Measurements from ENCODE around the gene BCKDHA. TPM values are rescaled to one million over a fixed set of nuclear protein-coding genes. Genes with fewer than 3 reads are reported as not detected.
"Not testable (repeated sequence)": the region's sequence is repeated elsewhere in the genome, so short reads cannot be mapped to it uniquely, and the experiment has no call there.

Gene BCKDHA
- total RNA-seq, 1 experiment from 2014 or later = 33.6 TPM

DNA sequence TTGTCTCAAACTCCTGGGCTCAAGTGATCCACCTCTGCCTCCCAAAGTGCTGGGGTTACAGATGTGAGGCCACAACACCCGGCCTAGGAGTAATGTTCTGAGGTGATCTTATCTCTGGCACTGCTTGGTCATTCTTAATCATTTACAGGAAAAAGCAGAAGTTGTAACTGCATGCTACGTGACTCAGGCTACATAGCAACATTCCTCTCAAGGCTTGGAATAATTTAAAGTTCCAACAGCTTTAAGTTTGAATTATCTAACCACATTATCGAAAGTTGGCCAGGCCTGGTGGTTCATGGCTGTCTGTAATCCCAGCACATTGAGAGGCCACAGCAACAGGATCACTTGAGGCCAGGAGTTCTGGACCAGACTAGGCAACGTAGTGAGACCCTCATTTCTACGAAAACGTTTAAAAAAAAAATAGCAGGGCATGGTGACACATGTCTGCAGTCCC lies 29.7 kb upstream of the BCKDHA start:
- peak; percentile 46 for DNase-seq (ENCODE audit: unreplicated experiment)
- intact Hi-C loops (cut with micrococcal nuclease) = no loop called here
- CTCF ChIA-PET = interaction anchor here (0.6 to 1.9 kb wide), 3 partner anchors 13 to 945 kb away, joined by 3 to 4 read pairs (median 3); no protein-coding TSS in a partner anchor
- H3K9me3 Mint-ChIP-seq (ENCODE audit: unreplicated experiment) = no peaks in the 10 kb centered on the region
- BruUV-seq (replicated peaks) = no TSS peak
- H3K36me3 Mint-ChIP-seq (ENCODE audit: insufficient read depth, unreplicated experiment) = peaks cover 7% of the 10 kb centered on the region
- H3K4me3 Mint-ChIP-seq (ENCODE audit: unreplicated experiment) = no peak overlapping the region
- H3K27me3 Mint-ChIP-seq (ENCODE audit: insufficient read depth, unreplicated experiment) = no peaks in the 10 kb centered on the region
- POLR2A ChIA-PET = interaction anchor here (0.6 to 1.2 kb wide), 10 partner anchors 11 to 651 kb away, joined by 3 to 5 read pairs (median 3); partner anchors contain the start of genes AXL, BCKDHA, COQ8B and HNRNPUL1
- peak overlapping the region; percentile 83 for H3K27ac Mint-ChIP-seq (ENCODE audit: low read depth, unreplicated experiment)
- no peak for TF ChIP-seq CTCF (IDR thresholded peaks at IDR 0.05; ENCODE audit: unreplicated experiment)
- H3K4me1 Mint-ChIP-seq (ENCODE audit: insufficient read depth, unreplicated experiment) = peaks cover 27% of the 10 kb centered on the region

DNA sequence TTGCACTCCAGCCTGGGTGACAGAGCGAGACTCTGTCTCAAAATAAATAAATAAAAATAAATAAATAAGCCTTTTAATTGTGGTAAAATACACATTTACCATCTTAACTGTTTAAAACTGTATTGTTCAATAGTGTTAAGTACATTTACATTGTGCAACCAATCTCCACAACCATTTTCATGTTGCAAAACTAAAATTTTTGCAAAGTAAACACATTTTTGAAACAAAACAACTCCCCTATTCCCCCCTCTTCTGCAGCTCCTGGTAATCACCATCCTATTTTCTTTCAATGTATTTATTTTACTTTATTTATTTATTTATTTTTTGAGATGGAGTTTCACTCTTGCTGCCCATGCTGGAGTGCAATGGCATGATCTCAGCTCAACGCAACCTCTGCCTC lies 27.8 kb upstream of the BCKDHA start:
- no peaks in the 10 kb centered on the region for H3K9me3 Mint-ChIP-seq (ENCODE audit: unreplicated experiment)
- no peak for TF ChIP-seq CTCF (IDR thresholded peaks at IDR 0.05; ENCODE audit: unreplicated experiment)
- H3K36me3 Mint-ChIP-seq (ENCODE audit: insufficient read depth, unreplicated experiment) = peaks cover 12% of the 10 kb centered on the region
- BruUV-seq (replicated peaks) = no TSS peak
- POLR2A ChIA-PET = interaction anchor here (0.7 to 1.2 kb wide), 2 partner anchors 18 to 501 kb away, joined by 3 read pairs; no protein-coding TSS in a partner anchor
- CTCF ChIA-PET = interaction anchor here (1.9 kb wide), 1 partner anchor 15 kb away, joined by 4 read pairs; no protein-coding TSS in a partner anchor
- DNase-seq (ENCODE audit: unreplicated experiment) = no peak
- intact Hi-C loops (cut with micrococcal nuclease) = no loop called here
- peaks cover 34% of the 10 kb centered on the region for H3K4me1 Mint-ChIP-seq (ENCODE audit: insufficient read depth, unreplicated experiment)
- H3K27me3 Mint-ChIP-seq (ENCODE audit: insufficient read depth, unreplicated experiment) = no peaks in the 10 kb centered on the region
- no peak overlapping the region for H3K4me3 Mint-ChIP-seq (ENCODE audit: unreplicated experiment)
- no peak overlapping the region for H3K27ac Mint-ChIP-seq (ENCODE audit: low read depth, unreplicated experiment)

DNA sequence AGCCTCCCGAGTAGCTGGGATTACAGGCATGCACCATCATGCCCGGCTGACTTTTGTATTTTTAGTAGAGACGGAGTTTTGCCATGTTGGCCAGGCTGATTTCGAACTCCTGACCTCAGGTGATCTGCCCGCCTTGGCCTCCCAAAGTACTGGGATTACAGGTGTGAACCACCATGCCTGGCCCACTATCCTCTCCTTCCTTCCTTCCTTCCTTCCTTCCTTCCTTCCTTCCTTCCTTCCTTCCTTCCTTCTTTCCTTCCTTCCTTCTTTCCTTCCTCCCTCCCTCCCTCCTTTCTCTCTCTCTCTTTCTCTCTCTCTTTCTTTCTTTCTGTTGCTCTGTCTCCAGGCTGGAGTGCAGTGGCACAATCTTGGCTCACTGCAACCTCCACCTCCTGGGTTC lies 26.5 kb upstream of the BCKDHA start:
- BruUV-seq (replicated peaks); H3K4me3 Mint-ChIP-seq (ENCODE audit: unreplicated experiment); H3K27me3 Mint-ChIP-seq (ENCODE audit: insufficient read depth, unreplicated experiment); H3K9me3 Mint-ChIP-seq (ENCODE audit: unreplicated experiment); intact Hi-C loops (cut with micrococcal nuclease); DNase-seq (ENCODE audit: unreplicated experiment); H3K27ac Mint-ChIP-seq (ENCODE audit: low read depth, unreplicated experiment): not testable (repeated sequence)
- ChIA-PET CTCF (interaction anchor here (0.6 kb wide), 1 partner anchor 1192 kb away, joined by 5 read pairs; no protein-coding TSS in a partner anchor), POLR2A (interaction anchor here (0.7 kb wide), 1 partner anchor 9 kb away, joined by 3 read pairs; no protein-coding TSS in a partner anchor)
- H3K4me1 Mint-ChIP-seq (ENCODE audit: insufficient read depth, unreplicated experiment) = peaks cover 36% of the 10 kb centered on the region
- peaks cover 12% of the 10 kb centered on the region for H3K36me3 Mint-ChIP-seq (ENCODE audit: insufficient read depth, unreplicated experiment)

DNA sequence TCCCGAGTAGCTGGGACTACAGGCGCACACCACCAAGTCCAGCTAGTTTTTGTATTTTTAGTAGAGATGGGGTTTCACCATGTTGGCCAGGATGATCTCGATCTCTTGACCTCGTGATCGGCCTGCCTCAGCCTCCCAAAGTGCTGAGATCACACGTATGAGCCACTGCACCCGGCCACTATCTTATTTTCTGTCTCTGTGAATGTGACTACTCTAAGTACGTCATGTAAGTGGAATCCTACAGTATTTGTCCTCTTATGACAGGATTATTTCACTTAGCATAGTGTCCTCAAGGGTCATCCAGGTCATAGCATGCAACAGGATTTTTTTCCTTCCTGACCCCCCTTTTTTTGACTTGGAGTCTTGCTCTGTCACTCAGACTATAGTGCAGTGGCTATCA lies 26.1 kb upstream of the BCKDHA start:
- peaks cover 33% of the 10 kb centered on the region for H3K4me1 Mint-ChIP-seq (ENCODE audit: insufficient read depth, unreplicated experiment)
- DNase-seq (ENCODE audit: unreplicated experiment) = no peak
- ChIA-PET CTCF (interaction anchor here (0.6 to 0.7 kb wide), 2 partner anchors 630 to 1192 kb away, joined by 4 to 5 read pairs; no protein-coding TSS in a partner anchor), POLR2A (interaction anchor here (0.6 kb wide), 1 partner anchor 153 kb away, joined by 3 read pairs; no protein-coding TSS in a partner anchor)
- BruUV-seq (replicated peaks) = no TSS peak
- intact Hi-C loops (cut with micrococcal nuclease) = no loop called here
- H3K9me3 Mint-ChIP-seq (ENCODE audit: unreplicated experiment) = no peaks in the 10 kb centered on the region
- TF ChIP-seq CTCF (IDR thresholded peaks at IDR 0.05; ENCODE audit: unreplicated experiment) = no peak
- H3K4me3 Mint-ChIP-seq (ENCODE audit: unreplicated experiment) = no peak overlapping the region
- peaks cover 12% of the 10 kb centered on the region for H3K36me3 Mint-ChIP-seq (ENCODE audit: insufficient read depth, unreplicated experiment)
- no peaks in the 10 kb centered on the region for H3K27me3 Mint-ChIP-seq (ENCODE audit: insufficient read depth, unreplicated experiment)
- H3K27ac Mint-ChIP-seq (ENCODE audit: low read depth, unreplicated experiment) = no peak overlapping the region
